ENCODE results near the gene FCAR. TPM values are rescaled to one million over a fixed set of nuclear protein-coding genes. Genes with fewer than 3 reads are reported as not detected.
"Not testable (repeated sequence)": the region's sequence is repeated elsewhere in the genome, so short reads cannot be mapped to it uniquely, and the experiment has no call there.

The FCAR gene
- total and polyA plus RNA-seq, 2 of the 4 experiments (the other 2 are of a cell fraction), result not detected

DNA sequence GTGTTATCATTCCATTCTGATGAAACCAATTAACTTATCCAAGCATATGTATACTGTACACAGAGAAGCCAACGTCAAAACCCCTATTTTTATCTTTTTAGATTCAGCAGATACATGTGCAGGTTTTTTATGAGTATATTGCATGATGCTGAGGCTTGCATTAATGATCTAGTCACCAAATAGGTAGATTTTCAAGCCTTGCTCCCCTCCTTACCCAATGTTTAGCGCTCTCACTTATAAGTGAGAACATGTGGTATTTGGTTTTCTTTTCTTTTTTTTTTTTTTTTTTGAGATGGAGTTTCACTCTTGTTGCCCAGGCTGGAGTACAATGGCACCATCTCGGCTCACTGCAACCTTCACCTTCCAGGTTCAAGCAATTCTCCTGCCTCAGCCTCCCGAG is 30.2 kb downstream of the FCAR start:
- dilution Hi-C loops (cut with HindIII; ENCODE audit: low sequenced_read_pairs, unreplicated experiment); H3K18ac ChIP-seq (ENCODE audit: low read depth, low read length); H3K23ac ChIP-seq (ENCODE audit: low read depth, low read length); H4K20me1 ChIP-seq (ENCODE audit: insufficient read depth, low read length); H2BK120ac ChIP-seq (ENCODE audit: low read depth, low read length); H4K91ac ChIP-seq (ENCODE audit: insufficient read depth, low read depth, low read length); H3K4me2 ChIP-seq (ENCODE audit: low read depth, low read length); H3K56ac ChIP-seq (ENCODE audit: extremely low read depth, insufficient read depth, low read length); H3K4me3 ChIP-seq (ENCODE audit: insufficient read depth, low read depth, low read length); DNase-seq; H3K27me3 ChIP-seq (ENCODE audit: control insufficient read depth, insufficient read depth, low read length); H4K5ac ChIP-seq (ENCODE audit: low read depth, low read length); H3K36me3 ChIP-seq (ENCODE audit: control insufficient read depth, insufficient read depth, low read length); H3K9me1 ChIP-seq (ENCODE audit: insufficient read depth, low read length); H2BK15ac ChIP-seq (ENCODE audit: low read depth, low read length); intact Hi-C loops (cut with micrococcal nuclease); H2AFZ ChIP-seq (replicated peaks; ENCODE audit: low read length, poor library complexity); H2AK9ac ChIP-seq (replicated peaks; ENCODE audit: low read depth, low read length, poor library complexity); CTCF ChIA-PET; in situ Hi-C loops (cut with MboI; ENCODE audit: low sequenced_read_pairs); H2BK20ac ChIP-seq (ENCODE audit: low read depth, low read length); BruUV-seq (replicated peaks); H2BK5ac ChIP-seq (ENCODE audit: low read depth, low read length, poor library complexity, severe bottlenecking); H2AK5ac ChIP-seq (ENCODE audit: low read depth, low read length); H3K14ac ChIP-seq (replicated peaks; ENCODE audit: low read depth, low read length); H3K9ac ChIP-seq (ENCODE audit: low read depth, low read length); H3K4me1 ChIP-seq (ENCODE audit: control insufficient read depth, insufficient read depth, low read length); H3K4ac ChIP-seq (ENCODE audit: low read depth, low read length); ATAC-seq (ENCODE audit: low read depth); H4K8ac ChIP-seq (ENCODE audit: low read depth in 2 of 2, low read length in 2 of 2); H3K27ac ChIP-seq (ENCODE audit: insufficient read depth, low read length); H3K79me1 ChIP-seq (ENCODE audit: low read depth in 1 of 2, low read length in 2 of 2): not testable (repeated sequence)
- POLR2A ChIA-PET (ENCODE audit: unreplicated experiment), result interaction anchor here (0.6 kb wide), 1 partner anchor 31 kb away, joined by 3 read pairs; no protein-coding TSS in a partner anchor
- peaks cover 18% of the 10 kb centered on the region for H3K9me3 ChIP-seq (ENCODE audit: control insufficient read depth, insufficient read depth, low read length)
- no CpG with 5 or more reads among the region's 4 CpGs for WGBS, 2 experiments (ENCODE audit: extremely low coverage in 2 of 2, insufficient read length in 1 of 2)
